ENCODE measurements around the gene OR5B17. TPM values are rescaled to one million over a fixed set of nuclear protein-coding genes. Genes with fewer than 3 reads are reported as not detected.

Gene OR5B17
- total and polyA plus RNA-seq, 9 of the 15 experiments (the other 6 are each of a cell fraction or from before 2014, with no cell fraction given) = not detected

DNA sequence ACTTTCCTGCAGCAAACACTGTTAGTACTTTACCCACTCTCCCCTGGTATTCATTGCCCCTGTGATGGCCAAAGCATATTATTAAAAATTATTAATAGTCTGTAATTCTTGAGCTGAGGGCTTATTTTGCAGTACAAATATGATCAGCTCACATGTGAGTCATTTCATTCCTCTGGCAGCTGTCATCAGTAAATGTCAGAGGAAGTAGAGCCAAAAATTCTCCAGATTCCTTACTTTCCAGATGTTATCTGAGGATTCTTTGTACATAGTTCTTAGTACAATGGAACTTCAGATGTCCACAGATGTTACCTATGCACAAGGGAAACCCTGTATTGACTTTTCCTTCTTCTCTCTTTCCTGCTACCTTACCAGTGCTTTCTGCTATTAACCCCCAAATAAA is 35.3 kb upstream of the OR5B17 start:
- intact Hi-C loops (cut with micrococcal nuclease) = no loop called here
- Histone ChIP-seq H3K79me2 (ENCODE audit: control insufficient read depth, insufficient read depth, low read length) (no peaks in the 10 kb centered on the region), H3K9me1 (ENCODE audit: control insufficient read depth, insufficient read depth, low read length) (no peaks in the 10 kb centered on the region), H3K27me3 (ENCODE audit: control insufficient read depth in 2 of 2, insufficient read depth in 2 of 2, low read length in 2 of 2) (no peaks in the 10 kb centered on the region), H4K20me1 (replicated peaks; ENCODE audit: control insufficient read depth, insufficient read depth, low read length) (no peaks in the 10 kb centered on the region), H3K4me1 (replicated peaks in 1 of 2; ENCODE audit: control insufficient read depth in 2 of 2, insufficient read depth in 2 of 2, low read length in 2 of 2) (no peaks in the 10 kb centered on the region), H3K4me3 (no peak overlapping the region), H2AFZ (ENCODE audit: low read depth, low read length) (no peak overlapping the region), H3K36me3 (ENCODE audit: control insufficient read depth, insufficient read depth, low read length) (no peaks in the 10 kb centered on the region), H3K9me3 (replicated peaks; ENCODE audit: control insufficient read depth, insufficient read depth, low read depth, low read length) (no peaks in the 10 kb centered on the region), H3K9ac (ENCODE audit: insufficient read depth in 1 of 2, low read depth in 2 of 2, low read length in 2 of 2) (no peak overlapping the region), H3K4me2 (ENCODE audit: insufficient read depth, low read length) (no peak overlapping the region), H3K27ac (ENCODE audit: extremely low read depth, low read depth, low read length) (no peak overlapping the region)
- FAIRE-seq = no peak
- ChIA-PET CTCF (ENCODE audit: low intra/inter-chr PET ratio) (no interaction called here), POLR2A (no interaction called here)
- in situ Hi-C loops (cut with MboI) = no loop called here
- TF ChIP-seq ZNF644 (tag; IDR thresholded peaks at IDR 0.05; ENCODE audit: low read depth) = no peak
- no peak for ATAC-seq
- no peak for DNase-seq (ENCODE audit: extremely low read depth in 1 of 4, low spot score in 3 of 4)
- no TSS peak for BruUV-seq (replicated peaks)

DNA sequence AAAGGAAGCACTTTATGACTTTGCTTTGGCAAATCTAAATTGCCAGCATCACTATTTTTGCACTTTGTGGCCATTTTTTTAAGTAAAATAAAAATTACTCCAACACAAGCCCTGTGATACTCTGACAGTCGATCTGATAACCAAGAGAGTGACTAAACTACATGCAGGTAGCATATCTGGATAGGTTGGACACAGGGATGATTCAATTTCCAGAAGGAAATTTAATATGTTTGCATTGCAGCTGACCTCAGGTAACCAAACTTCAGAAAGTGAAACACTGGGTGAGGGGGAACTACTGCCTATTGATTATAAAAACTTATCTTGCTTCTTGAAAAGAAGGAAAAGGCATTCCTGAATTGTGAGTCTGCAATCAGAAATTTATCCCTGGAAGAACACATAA is 33.9 kb upstream of the OR5B17 start:
- H3K4me2 ChIP-seq (ENCODE audit: insufficient read depth, low read length) = no peak overlapping the region
- ChIA-PET POLR2A (interaction anchor here (0.7 kb wide), 1 partner anchor 81 kb away, joined by 3 read pairs; no protein-coding TSS in a partner anchor), CTCF (ENCODE audit: low intra/inter-chr PET ratio) (no interaction called here)
- H3K9me3 ChIP-seq (replicated peaks; ENCODE audit: control insufficient read depth, insufficient read depth, low read depth, low read length) = no peaks in the 10 kb centered on the region
- FAIRE-seq = no peak
- H2AFZ ChIP-seq (ENCODE audit: low read depth, low read length) = no peak overlapping the region
- H3K4me1 ChIP-seq (replicated peaks in 1 of 2; ENCODE audit: control insufficient read depth in 2 of 2, insufficient read depth in 2 of 2, low read length in 2 of 2) = no peaks in the 10 kb centered on the region
- no peaks in the 10 kb centered on the region for H3K27me3 ChIP-seq (ENCODE audit: control insufficient read depth in 2 of 2, insufficient read depth in 2 of 2, low read length in 2 of 2)
- H3K79me2 ChIP-seq (ENCODE audit: control insufficient read depth, insufficient read depth, low read length) = no peaks in the 10 kb centered on the region
- WGBS (ENCODE audit: insufficient coverage, low coverage, missing lambda C conversion rate) = 0% methylated on average over 1 of the region's 1 CpG
- no peaks in the 10 kb centered on the region for H4K20me1 ChIP-seq (replicated peaks; ENCODE audit: control insufficient read depth, insufficient read depth, low read length)
- BruUV-seq (replicated peaks) = no TSS peak
- no peaks in the 10 kb centered on the region for H3K36me3 ChIP-seq (ENCODE audit: control insufficient read depth, insufficient read depth, low read length)
- no peak for DNase-seq (ENCODE audit: extremely low read depth in 1 of 4, low spot score in 3 of 4)
- in situ Hi-C loops (cut with MboI) (no loop called here), intact Hi-C loops (cut with micrococcal nuclease) (no loop called here)
- no peak overlapping the region for H3K4me3 ChIP-seq
- H3K9me1 ChIP-seq (ENCODE audit: control insufficient read depth, insufficient read depth, low read length) = no peaks in the 10 kb centered on the region
- ATAC-seq = no peak
- H3K27ac ChIP-seq (ENCODE audit: extremely low read depth, low read depth, low read length) = no peak overlapping the region
- H3K9ac ChIP-seq (ENCODE audit: insufficient read depth in 1 of 2, low read depth in 2 of 2, low read length in 2 of 2) = no peak overlapping the region
- TF ChIP-seq TEAD1 (CRISPR knock-in tag; IDR thresholded peaks at IDR 0.05) (no peak), TAF1 (IDR thresholded peaks at IDR 0.05; ENCODE audit: control insufficient read depth, extremely low read depth, insufficient read depth, low read length, severe bottlenecking) (no peak), TAF7 (tag; IDR thresholded peaks at IDR 0.05) (no peak), KLF6 (CRISPR knock-in tag; IDR thresholded peaks at IDR 0.05; ENCODE audit: borderline replicate concordance) (no peak)
- TF ChIP-seq, protein P1, sequence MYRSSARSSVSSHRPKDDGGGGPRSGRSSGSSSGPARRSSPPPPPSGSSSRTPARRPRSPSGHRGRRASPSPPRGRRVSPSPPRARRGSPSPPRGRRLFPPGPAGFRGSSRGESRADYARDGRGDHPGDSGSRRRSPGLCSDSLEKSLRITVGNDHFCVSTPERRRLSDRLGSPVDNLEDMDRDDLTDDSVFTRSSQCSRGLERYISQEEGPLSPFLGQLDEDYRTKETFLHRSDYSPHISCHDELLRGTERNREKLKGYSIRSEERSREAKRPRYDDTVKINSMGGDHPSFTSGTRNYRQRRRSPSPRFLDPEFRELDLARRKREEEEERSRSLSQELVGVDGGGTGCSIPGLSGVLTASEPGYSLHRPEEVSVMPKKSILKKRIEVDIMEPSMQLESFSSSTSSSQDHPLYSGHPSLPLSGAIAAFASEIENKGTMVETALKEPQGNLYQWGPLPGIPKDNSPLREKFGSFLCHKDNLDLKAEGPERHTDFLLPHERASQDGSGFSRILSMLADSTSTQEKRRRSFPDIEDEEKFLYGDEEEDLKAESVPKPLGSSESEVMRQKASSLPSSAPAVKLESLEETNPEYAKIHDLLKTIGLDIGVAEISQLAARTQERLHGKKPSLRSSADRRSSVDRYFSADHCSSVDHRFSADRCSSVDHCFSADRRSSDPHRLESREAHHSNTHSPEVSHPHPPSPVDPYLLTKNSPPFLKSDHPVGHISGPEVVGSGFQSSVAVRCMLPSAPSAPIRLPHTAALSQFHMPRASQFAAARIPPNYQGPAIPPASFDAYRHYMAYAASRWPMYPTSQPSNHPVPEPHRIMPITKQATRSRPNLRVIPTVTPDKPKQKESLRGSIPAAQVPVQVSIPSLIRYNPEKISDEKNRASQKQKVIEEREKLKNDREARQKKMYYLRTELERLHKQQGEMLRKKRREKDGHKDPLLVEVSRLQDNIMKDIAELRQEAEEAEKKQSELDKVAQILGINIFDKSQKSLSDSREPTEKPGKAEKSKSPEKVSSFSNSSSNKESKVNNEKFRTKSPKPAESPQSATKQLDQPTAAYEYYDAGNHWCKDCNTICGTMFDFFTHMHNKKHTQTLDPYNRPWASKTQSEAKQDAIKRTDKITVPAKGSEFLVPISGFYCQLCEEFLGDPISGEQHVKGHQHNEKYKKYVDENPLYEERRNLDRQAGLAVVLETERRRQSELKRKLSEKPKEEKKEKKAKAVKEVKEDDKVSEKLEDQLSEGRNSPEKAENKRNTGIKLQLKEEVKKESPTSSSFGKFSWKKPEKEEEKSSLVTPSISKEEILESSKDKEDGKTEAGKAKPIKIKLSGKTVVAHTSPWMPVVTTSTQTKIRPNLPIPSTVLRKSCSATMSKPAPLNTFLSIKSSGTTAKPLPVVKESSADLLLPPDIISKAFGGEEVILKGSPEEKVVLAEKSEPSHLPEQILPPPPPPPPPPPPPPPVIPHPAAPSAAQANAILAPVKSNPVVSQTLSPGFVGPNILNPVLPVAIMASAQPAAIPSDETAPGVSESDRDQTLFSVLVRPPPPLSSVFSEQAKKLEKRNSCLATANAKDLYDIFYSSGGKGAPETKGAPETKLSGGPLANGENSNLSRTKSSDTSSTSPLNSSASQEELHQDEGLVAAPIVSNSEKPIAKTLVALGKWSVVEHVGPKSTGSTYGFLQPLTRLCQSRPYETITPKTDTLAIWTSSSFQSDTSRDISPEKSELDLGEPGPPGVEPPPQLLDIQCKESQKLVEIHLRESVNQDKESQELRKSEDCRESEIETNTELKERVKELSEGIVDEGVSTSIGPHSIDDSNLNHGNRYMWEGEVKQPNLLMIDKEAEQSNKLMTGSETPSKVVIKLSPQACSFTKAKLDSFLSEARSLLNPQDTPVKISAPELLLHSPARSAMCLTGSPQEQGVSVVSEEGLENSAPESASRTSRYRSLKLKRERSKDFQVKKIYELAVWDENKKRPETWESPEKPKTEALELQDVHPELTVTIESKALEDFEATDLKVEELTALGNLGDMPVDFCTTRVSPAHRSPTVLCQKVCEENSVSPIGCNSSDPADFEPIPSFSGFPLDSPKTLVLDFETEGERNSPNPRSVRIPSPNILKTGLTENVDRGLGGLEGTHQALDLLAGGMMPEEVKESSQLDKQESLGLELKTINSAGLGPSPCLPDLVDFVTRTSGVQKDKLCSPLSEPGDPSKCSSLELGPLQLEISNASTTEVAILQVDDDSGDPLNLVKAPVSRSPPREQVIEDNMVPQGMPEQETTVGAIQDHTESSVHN (IDR thresholded peaks at IDR 0.05; ENCODE audit: borderline replicate concordance in 1 of 2, low read depth in 1 of 2) = no peak

Measured in K562 (cell line).